ENCODE results near the gene GET4.
A peak's percentile ranks its signal among the peaks of the same experiment; 100 is the strongest.

Gene GET4

DNA sequence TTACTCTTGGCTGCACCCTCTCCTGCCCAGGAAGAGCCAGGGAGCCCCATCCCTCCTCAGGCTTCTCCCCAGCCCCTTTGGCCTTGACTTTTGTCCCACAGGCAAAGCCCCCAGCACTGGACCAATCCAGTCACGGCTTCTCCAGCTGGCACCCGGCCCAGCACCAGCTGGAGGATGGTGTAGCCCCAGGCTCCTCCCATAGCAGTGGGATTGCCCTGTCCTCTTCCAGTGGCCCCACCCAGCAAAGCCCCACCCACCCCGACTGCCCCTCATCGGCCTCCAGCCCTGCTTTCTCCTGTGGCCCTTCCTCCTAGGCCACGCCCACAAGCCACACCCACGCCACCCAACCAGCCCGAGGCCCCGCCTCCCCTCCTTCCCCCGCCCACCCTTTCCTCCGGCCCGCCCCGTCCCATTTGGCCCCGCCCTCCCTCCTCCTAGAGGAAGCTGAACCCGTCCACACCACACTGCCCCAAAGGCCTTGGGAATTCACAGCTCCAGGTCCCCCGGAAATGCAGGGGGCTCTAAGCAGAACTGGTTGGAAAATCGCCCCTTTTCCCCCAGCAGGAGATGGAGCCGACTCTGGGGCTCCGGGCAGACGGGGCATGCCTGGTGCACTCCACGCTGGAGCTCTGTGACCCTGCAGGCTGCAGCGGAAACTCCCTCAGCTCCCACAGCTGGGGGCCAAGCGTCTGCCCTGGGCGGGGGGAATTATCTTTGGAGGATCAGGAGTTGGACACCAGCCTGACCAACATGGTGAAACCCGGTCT lies 25.2 kb downstream of the GET4 start:
- peak; percentile 84 for DNase-seq

DNA sequence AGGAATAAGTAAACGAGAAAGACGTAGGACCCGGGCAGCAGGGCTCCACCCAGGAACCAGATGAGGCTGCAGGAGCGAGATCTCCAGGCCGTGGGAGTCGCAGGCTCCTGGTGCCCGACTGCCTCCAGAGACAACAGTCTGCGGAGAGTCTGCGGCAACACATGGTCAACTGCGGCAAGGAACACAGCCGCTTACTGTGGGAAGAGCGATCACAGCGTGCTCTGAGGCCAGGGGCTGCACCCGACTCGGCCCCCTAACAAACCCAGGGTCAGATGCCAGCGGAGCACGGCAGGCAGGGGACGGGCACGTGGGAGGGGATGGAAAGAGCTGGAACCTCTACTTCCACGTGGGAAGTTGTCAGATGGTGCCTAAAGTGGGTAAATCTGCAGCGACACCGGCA lies 26.6 kb downstream of the GET4 start:
- no peak for DNase-seq

- no peak for DNase-seq
These were observed 27.8 kb downstream of the GET4 start for GRCh38 chr7:903921-904755.

GRCh38 chr7:904847-905246 lies 28.5 kb downstream of the GET4 start:
- no peak for DNase-seq

- no peak for DNase-seq
These were observed 30.4 kb downstream of the GET4 start for GRCh38 chr7:906776-907157.

DNA sequence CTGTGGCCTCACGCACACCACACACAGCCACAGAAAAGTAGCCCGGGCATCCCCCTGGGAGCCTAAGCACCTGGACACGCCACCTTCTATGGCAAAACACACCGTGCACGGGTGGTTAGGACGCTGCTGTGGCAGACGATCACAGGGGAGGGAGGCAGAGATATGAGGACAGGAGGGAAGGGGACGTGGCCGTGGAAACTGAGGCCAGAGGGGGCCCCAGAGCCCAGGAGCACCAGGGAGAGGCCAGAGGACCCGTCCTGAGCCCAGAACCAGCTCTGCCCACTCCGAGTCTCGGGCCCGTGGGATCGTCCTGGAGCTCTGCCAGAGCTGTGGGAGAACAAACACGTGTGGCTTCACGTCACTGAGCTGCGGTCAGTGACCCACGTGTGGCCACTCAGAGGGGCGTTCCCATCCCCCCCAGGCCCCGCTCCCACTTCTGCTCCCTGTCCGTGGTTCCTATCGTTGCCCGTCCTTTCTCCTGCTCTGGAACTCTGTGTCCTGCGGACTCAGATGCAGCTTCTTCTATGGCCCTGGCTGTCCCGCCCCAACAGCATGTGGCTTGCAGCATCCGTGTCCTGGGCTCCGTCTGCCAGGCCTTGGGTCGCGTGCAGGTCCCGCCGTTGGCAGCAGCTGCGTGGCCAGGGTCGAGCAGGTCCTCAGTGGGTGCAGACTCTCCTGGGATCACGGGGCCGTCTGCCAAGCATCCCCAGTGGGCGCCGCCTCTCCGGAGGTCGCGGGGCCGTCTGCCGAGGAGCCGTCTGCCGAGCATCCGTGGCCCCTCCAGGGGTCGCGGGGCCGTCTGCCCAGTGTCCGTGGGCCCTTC lies 31.0 kb downstream of the GET4 start:
- no peak for DNase-seq

DNA sequence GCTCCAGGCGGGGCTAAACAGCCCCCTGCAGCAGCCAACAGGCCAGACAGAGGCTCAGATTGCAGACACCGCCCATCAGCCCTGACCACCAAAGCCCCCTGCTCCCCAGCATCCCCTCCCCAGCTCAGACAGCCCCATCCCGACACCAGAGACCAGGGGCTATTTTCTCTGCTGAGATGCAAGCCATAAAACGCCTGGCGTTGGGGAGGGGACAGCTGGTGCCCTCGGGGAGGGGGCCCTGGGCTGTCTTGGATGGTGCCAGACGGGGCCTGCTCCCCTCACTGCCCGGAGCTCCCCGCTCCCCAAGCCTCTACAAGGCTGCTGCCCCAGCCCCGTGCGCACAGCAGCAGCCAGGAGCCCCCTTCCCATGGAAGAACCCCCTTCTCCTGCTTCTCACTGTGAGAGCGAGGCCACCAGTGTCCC lies 31.8 kb downstream of the GET4 start:
- no peak for DNase-seq

GRCh38 chr7:908591-909357 lies 32.4 kb downstream of the GET4 start:
- peak; percentile 77 for DNase-seq

DNA sequence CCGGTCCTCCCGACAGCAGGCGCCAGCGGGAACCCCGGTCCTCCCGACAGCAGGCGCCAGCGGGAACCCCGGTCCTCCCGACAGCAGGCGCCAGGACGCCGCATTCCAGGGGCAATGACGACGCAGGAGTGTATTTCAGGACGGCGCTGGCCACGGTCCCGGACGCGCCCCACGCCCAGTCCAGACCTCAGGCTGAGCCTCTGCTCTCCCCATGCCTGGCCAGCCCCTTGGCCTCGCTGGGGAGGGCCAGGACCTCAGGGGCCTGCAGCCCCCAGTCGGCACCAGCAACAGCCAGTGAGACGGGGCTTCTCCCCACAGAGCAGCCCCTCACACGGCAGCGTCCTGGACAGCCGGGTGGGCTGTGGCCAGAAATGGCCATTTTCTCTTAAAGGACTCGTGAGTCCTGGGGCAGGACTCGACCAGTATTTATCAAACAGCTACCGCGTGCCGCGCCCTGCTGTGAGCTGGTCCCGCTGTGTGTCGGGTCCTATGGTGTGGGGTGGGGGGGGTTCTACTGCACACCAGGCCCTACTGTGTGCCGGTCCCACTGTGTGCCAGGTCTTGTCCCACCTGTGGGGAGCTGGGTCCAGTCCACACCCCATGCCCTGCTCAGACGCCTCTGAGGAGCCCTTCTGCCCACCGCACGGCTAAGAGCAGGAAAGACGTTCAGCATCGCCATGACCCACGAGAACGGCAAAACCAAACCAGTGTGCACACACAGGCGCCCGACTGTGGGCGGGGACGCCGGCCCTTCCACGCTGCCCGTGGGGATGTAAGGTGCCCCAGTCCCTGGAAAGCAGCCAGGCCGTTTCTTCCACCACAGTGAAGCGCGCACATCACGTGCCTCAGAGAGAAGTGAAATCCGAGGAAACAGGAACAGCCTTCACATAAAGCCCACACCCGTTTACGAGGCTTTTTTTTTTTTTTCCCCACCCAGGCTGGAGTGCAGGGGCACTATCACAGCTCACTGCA lies 33.3 kb downstream of the GET4 start:
- DNase-seq = peak; percentile 60

DNA sequence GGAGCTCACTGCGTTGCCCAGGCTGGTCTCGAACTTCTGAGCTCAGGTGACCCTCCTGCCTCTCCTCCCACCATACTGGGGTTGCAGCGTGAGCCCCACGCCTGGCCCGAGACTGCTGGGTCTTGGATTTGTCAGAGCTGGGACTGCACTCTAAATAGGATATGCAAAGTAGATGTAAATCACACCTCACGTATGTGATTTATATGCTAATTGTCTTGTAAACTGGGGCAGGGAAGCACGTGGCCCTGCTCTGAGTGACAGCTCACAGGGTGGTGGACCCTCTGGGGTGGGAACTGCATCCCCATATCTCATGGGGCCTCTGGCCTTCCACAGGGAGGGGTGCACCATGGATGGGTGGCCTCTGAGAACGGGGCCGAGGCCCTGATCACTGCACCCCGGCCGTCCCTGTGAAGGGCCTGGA lies 34.1 kb downstream of the GET4 start:
- DNase-seq = no peak

- no peak for DNase-seq
These were observed 34.6 kb downstream of the GET4 start for GRCh38 chr7:910931-911431.

DNA sequence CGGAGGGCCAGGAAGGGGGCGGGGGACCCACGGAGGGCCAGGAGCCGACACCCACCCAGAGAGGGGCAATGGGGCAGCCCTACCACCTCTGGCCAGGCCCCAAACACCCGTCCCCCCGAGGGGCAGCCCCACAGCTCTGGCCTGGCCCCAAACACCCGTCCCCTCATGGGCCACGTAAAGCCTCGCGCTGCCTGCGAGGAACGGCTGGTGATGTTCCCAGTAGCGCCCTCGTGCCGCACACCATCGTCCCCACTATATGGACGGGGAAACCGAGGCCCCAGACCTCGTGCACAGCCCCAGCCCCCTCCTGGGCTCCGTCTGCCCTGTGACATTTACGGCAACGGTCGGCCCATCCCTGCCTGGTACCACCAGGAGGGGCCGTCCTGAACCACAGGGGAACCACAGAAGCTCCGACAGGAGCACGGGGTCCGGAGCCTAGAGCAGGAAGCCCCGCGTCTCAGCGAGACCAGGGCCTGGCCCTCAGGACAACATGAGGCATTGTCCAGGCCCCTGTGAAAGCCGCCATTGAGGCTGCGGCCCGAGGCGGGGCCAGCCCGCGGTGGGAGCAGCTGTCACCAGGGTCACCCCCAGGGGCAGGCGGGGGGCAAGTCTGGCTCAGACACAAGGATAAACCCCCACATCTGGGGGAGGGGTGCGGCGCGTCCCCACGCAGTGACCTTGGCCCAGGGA lies 35.6 kb downstream of the GET4 start:
- DNase-seq = no peak

- no peak for DNase-seq
These were observed 37.6 kb downstream of the GET4 start for GRCh38 chr7:913736-914520.

GRCh38 chr7:914521-915194 lies 38.3 kb downstream of the GET4 start:
- DNase-seq = no peak

- DNase-seq = no peak
These were observed 39.2 kb downstream of the GET4 start for GRCh38 chr7:915291-916218.

- no peak for DNase-seq
These were observed 40.1 kb downstream of the GET4 start for GRCh38 chr7:916291-916941.
